HG03025 (cell line): ENCODE measurements around the gene PNPLA1.

Experiments used
- ATAC-seq: cut with Tn5 transposase; IDR thresholded peaks from one replicate; pipeline ENCODE4 v1.9.1; 2021; ENCODE audit warnings: mild to moderate bottlenecking, moderate library complexity; ENCODE audit not compliant: unreplicated experiment, low FRiP score

The PNPLA1 gene

GRCh38 chr6:36283608-36284007, 13.7 kb downstream of the PNPLA1 start:
- ATAC-seq, result no peak

GRCh38 chr6:36284359-36284758, 14.5 kb downstream of the PNPLA1 start:
- no peak for ATAC-seq

DNA sequence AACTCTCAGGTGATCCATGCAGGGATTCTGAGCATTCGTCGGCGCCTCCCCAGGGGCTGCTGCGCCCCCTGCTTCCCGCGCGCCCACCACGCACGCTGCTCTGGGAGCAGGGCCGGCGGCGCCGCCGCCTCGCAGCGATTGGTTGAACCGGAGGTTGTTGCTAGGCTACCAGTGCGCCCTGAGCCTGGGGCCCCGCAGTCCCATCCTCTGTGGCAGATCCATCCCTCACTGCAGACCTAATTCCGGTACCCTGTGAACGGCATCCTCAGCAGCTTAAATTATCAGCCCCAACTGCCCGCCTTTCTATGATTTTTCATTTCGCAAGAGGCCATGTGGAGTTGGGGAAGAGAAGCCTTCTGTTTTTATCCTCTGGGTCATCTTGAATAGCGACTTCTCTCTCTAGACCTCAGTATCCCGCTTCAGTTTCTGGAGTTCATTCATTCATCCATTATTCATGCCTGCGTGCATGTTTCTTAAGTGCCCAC, 15.4 kb downstream of the PNPLA1 start:
- ATAC-seq, result no peak

GRCh38 chr6:36285797-36286196, 15.9 kb downstream of the PNPLA1 start:
- ATAC-seq, result no peak

GRCh38 chr6:36286858-36287257, 17.0 kb downstream of the PNPLA1 start:
- ATAC-seq, result no peak

- no peak for ATAC-seq
These were observed 19.5 kb downstream of the PNPLA1 start for GRCh38 chr6:36289281-36289878.

DNA sequence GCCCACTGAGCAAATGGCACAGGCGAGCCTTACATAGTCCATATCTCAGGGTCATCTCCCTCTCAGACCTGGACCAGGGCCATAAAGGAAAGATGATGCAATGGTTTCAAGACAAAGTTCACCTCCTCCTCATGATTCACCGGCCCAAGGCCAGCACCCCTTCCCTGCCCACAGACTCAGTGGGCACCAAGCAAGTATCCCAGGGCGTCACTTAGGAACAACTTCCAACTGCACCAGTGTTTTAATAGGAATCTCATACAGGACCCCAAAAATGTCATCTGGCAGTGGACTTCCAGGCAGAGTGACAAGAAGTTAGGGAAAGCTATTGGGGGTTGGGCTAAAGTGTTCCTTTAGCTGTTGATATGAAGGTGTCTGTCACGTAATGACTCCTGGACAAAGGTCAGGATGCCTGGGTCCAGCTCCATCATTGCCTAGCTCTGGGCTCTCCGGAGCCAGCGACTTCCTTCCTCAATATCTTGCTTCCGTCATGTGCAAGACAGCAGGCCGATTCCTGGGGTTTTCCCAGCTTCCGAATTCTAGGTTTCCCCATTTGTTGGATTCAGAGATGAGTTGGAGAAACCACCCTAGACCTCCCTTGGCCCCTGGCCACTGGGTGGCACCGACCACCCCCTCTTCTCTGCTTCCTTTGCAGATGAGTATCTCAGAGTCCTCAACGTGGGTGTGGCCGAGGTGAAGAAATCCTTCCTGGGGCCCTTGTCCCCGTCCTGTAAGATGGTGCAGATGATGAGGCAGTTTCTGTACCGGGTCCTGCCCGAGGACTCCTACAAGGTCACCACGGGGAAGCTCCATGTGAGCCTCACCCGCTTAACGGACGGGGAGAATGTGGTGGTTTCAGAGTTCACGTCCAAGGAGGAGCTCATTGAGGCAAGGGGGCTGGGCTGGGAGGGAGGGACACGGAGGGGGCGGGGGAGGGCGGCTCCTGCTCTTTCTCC, 21.1 kb downstream of the PNPLA1 start:
- no peak for ATAC-seq

GRCh38 chr6:36292170-36292569, 22.3 kb downstream of the PNPLA1 start:
- no peak for ATAC-seq

GRCh38 chr6:36296240-36296639, 26.4 kb downstream of the PNPLA1 start:
- ATAC-seq, result no peak

- no peak for ATAC-seq
These were observed 27.2 kb downstream of the PNPLA1 start for GRCh38 chr6:36297051-36297450.

DNA sequence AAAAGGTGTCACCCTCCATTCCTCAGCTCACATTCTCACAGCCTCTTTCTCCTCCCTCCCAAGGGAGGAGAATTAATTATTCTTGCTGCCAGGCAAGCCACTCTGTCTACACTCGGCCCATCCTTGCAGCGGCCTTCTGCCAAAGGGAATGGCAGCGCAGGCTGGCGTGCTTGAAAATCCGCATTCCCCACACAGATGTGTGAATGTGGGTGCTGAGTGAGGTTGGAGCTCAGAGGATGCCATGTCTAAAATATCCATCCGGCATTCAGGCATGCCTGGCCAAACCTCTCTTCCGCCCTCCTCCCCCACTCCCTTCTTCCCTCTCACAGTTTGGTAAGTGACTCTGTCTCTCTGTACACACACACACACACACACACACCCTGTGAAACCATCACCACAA, 27.7 kb downstream of the PNPLA1 start:
- no peak for ATAC-seq

DNA sequence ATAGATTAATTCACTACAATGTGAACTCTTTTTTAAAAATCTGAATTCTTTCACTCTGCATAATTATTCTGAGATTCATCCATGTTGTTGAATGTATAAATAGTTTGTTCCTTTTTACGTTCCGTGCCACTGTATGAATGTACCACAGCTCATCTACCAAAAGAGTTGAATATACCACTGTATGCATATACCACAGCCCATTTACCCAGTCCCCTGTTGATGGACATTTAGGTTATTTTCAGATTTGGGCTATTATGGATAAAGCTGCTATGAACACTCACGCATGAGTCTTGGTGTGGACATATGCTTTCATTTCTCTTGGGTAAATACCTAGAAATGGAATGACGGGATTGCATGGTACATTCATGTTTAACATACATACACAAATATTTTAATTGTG, 28.2 kb downstream of the PNPLA1 start:
- ATAC-seq, result no peak

DNA sequence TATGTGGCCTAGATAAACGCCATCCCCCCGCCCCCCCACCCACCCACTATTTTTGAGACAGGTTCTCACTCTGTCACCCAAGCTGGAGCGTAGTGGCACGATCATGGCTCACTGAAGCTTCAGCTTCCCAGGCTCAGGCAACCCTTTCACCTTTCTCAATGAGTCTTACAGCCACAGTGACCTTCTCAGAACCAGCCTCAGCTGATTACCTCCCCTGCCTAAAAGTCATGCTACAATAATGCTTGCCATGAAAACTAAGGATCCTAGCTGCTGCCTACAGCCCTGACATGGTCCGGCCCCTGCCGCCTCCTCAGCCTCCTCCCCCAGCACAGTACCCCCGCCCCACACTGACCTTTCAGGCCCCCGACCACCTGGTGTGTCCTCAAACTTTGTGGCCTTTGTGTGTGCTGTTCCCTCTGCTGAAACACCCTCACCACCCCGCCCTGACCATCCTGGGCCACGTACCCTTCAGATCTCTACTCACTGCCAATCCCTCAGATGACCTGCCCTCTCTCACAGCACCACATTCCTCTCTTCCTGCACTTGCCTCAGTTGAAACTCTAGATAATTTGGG, 31.3 kb downstream of the PNPLA1 start:
- no peak for ATAC-seq

- ATAC-seq, result no peak
These were observed 31.9 kb downstream of the PNPLA1 start for GRCh38 chr6:36301781-36302180.

- no peak for ATAC-seq
These were observed 32.5 kb downstream of the PNPLA1 start for GRCh38 chr6:36302227-36302976.

DNA sequence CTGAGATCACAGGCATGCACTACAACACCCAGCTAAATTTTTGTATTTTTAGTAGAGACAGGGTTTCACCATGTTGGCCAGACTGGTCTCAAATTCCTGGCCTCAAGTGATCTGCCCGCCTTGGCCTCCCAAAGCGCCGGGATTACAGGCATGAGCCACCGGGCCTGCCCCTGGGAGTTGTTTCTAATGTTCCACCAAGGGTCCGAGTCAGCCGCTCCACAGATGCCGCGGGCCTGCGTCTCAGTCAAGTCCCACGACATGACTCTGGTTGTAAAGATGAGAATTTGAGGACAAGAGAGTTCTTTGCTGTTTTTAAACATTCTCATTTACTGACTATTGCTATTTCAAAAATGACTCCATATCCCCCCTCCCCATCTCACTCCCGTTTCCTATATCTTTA, 36.0 kb downstream of the PNPLA1 start:
- no peak for ATAC-seq

- no peak for ATAC-seq
These were observed 36.5 kb downstream of the PNPLA1 start for GRCh38 chr6:36306375-36306774.

DNA sequence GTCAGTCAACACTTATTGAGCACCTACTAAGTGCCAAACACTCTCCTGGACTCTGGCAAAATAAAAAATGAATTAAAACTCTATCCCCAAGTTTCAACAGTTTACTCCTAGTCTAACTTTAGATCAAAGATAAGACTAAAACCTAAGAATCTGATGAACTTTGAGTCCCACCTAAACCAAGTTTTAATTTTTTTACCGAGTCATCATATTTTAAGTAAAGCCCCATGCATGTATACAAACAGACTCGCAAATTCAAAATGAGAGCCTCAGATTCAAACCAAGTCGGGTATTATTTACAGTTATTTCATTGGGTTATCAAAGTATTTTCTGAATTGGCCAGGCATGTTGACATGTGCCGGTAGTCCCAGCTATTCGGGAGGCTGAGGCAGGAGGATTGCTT, 38.7 kb downstream of the PNPLA1 start:
- ATAC-seq, result no peak

DNA sequence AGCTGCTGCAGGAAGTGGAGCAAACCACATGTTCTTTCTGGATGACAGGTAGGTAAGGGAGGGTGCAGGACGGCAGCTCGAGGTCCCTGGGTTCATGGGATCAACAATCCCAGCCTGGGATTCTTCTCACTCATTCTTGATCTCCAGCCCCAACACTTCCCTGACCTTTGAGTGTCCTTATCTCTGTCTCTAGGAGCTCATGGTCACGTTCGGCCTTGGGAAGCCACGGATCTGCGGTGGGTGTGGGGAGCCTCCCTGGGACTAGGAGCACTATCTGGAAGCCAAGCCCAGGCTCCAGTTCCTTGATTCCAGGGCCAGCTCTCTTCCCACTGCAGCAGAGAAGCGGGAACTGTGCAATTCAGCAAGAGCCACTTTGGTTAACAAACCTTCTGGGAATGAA, 39.3 kb downstream of the PNPLA1 start:
- no peak for ATAC-seq

DNA sequence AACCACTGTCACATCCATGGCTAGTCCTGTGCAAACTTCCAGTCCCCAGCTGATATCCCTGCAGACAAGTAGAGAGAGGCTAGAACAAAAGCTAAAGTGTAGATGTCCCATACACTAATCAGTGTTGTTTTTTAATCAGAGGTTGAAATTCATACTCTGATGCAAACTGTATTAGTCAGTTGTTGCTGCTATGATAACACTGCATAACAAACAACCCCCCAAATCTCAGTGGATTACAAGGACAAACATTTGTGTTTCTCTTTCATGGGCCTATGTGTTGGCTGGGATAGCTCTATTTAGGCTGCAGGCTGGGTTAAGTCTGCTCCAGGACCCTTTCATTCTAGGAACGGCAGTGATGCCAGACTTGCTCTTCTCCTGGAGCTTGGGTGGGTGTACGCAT, 40.0 kb downstream of the PNPLA1 start:
- no peak for ATAC-seq
